PFSK-1 (cell line): Measurements from ENCODE around the gene DYNAP.

Experiments
- FOXP2 ChIP-seq: optimal IDR thresholded peaks from 2 replicates; pipeline ENCODE3; 2011; ENCODE audit warnings: borderline replicate concordance, control low read depth, inconsistent platforms; ENCODE audit not compliant: insufficient read depth; ENCODE audit errors: extremely low read length, extremely low read depth
- POLR2AphosphoS5 ChIP-seq: IDR thresholded peaks from 2 replicates; pipeline ENCODE4 v1.6.1; 2012; ENCODE audit warnings: low read depth, mild to moderate bottlenecking, control low read depth, low read length, moderate library complexity
- SIN3A ChIP-seq: IDR thresholded peaks from 2 replicates; pipeline ENCODE4 v1.6.1; 2012; ENCODE audit warnings: mild to moderate bottlenecking, low read length, moderate library complexity, borderline replicate concordance; ENCODE audit not compliant: insufficient read depth
- TAF1 ChIP-seq: IDR thresholded peaks from 2 replicates; pipeline ENCODE4 v1.6.1; 2012; ENCODE audit warnings: low read length, control low read depth, borderline replicate concordance; ENCODE audit not compliant: insufficient read depth
- TF ChIP-seq, protein P1 (sequence below), 2 experiments: IDR thresholded peaks; 2 replicates each; pipeline versions ENCODE4 v1.6.1 to v1.8.0; 2011 to 2012; ENCODE audit warnings: low read depth in 2 of 2, low read length in 2 of 2, control low read depth in 1 of 2, inconsistent platforms in 1 of 2, mild to moderate bottlenecking in 1 of 2, moderate library complexity in 1 of 2; ENCODE audit not compliant: insufficient read depth in 1 of 2

DNA sequence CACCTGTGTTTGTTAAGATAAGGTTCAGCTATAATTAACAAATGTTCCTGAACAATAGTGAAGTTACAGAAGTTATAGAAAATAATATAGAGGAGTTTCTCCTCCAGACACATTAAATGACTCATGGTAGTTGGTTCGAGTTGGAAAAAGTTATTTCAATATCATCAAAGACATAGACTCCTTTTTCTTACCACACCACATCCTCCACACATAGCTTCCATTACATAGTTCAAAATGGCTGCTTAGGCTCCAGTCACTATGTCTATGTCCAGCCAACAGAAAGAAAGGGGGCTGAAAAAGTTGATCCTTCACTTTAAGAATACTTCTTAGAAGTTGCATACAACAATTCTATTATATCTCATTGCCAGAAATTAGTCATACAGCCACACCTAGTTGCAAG lies 50.7 kb downstream of the DYNAP start:
- no peak for TF ChIP-seq SIN3A
- no peak for TF ChIP-seq FOXP2
- no peak for TF ChIP-seq POLR2AphosphoS5
- TF ChIP-seq, protein P1, sequence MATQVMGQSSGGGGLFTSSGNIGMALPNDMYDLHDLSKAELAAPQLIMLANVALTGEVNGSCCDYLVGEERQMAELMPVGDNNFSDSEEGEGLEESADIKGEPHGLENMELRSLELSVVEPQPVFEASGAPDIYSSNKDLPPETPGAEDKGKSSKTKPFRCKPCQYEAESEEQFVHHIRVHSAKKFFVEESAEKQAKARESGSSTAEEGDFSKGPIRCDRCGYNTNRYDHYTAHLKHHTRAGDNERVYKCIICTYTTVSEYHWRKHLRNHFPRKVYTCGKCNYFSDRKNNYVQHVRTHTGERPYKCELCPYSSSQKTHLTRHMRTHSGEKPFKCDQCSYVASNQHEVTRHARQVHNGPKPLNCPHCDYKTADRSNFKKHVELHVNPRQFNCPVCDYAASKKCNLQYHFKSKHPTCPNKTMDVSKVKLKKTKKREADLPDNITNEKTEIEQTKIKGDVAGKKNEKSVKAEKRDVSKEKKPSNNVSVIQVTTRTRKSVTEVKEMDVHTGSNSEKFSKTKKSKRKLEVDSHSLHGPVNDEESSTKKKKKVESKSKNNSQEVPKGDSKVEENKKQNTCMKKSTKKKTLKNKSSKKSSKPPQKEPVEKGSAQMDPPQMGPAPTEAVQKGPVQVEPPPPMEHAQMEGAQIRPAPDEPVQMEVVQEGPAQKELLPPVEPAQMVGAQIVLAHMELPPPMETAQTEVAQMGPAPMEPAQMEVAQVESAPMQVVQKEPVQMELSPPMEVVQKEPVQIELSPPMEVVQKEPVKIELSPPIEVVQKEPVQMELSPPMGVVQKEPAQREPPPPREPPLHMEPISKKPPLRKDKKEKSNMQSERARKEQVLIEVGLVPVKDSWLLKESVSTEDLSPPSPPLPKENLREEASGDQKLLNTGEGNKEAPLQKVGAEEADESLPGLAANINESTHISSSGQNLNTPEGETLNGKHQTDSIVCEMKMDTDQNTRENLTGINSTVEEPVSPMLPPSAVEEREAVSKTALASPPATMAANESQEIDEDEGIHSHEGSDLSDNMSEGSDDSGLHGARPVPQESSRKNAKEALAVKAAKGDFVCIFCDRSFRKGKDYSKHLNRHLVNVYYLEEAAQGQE (IDR thresholded peaks at IDR 0.05; ENCODE audit: insufficient read depth in 1 of 2, low read depth in 2 of 2, low read length in 2 of 2), result no peak
- no peak for TF ChIP-seq TAF1
